GM23248 (cell line): ENCODE measurements around the gene SSU72.

Experiments used
- EZH2 ChIP-seq: fragments of 200-600 bp; sonication (generic); IDR thresholded peaks from 2 replicates; pipeline ENCODE4 v1.6.1; 2018; ENCODE audit warnings: antibody characterized with exemption, mild to moderate bottlenecking; ENCODE audit not compliant: insufficient read depth, poor library complexity, severe bottlenecking
- EZH2phosphoT487 ChIP-seq: fragments of 200-600 bp; sonication (generic); IDR thresholded peaks from 2 replicates; pipeline ENCODE4 v1.6.1; 2018; ENCODE audit warnings: antibody characterized with exemption, moderate library complexity, mild to moderate bottlenecking, low read depth; ENCODE audit not compliant: insufficient read depth

DNA sequence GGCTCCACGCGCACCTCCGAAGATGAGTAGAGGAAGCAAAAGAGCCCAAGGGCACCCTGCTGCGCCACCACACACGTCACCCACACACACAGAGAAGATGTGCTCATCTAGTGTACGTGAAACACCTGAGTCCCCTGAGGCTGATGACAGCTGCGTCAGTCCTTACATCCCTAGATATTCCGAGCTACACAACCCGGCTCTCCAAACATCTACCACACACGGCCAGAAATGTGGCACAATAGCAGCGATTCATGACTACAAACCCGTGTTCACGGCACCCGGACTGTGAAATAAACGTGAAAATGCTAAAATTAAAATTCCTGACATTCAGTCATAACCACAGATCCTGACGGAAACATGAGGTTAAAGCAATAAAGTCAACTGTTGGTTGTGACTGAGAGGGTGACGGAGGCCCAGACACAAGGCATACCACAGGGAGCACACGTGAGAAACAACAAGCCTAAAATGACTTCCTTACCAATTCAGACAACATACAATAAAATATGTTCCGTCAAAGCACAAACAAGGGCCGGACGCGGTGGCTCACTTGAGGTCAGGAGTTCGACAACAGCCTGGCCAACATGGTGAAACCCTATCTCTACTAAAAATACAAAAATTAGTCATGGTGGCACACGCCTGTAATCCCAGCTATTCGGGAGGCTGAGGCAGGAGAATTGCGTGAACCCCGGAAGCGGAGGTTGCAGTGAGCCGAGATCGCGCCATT is 7.3 kb downstream of the SSU72 start:
- TF ChIP-seq EZH2, result no peak
- TF ChIP-seq EZH2phosphoT487, result no peak
